Measurements from ENCODE around the gene TRNP1.
A peak's percentile ranks its signal among the peaks of the same experiment; 100 is the strongest.
"Not testable (repeated sequence)": the region's sequence is repeated elsewhere in the genome, so short reads cannot be mapped to it uniquely, and the experiment has no call there.

TRNP1 gene

GRCh38 chr1:26993237-26994019 lies at the start of gene TRNP1:
TRNP1 (plus strand) TSS chr1:26993692; CDS start chr1:26993787, 95 bp downstream.
- in situ Hi-C loops (cut with MboI; ENCODE audit: low pct_unique_long_range_greater_than_20kb, low sequenced_read_pairs): no loop called here
- DNase-seq: peak; percentile 73

GRCh38 chr1:26945138-26945537 lies 48.4 kb upstream of the TRNP1 start:
- no peak for DNase-seq
- in situ Hi-C loops (cut with MboI; ENCODE audit: low pct_unique_long_range_greater_than_20kb, low sequenced_read_pairs): no loop called here

- in situ Hi-C loops (cut with MboI; ENCODE audit: low pct_unique_long_range_greater_than_20kb, low sequenced_read_pairs): no loop called here
- no peak for DNase-seq
Observed at GRCh38 chr1:26945728-26946127, 47.8 kb upstream of the TRNP1 start.

- in situ Hi-C loops (cut with MboI; ENCODE audit: low pct_unique_long_range_greater_than_20kb, low sequenced_read_pairs): no loop called here
- no peak for DNase-seq
Observed at GRCh38 chr1:26946270-26946669, 47.2 kb upstream of the TRNP1 start.

GRCh38 chr1:26948725-26949057 lies 44.8 kb upstream of the TRNP1 start:
- in situ Hi-C loops (cut with MboI; ENCODE audit: low pct_unique_long_range_greater_than_20kb, low sequenced_read_pairs); DNase-seq: not testable (repeated sequence)

GRCh38 chr1:26949266-26949925 lies 44.1 kb upstream of the TRNP1 start:
- no peak for DNase-seq
- in situ Hi-C loops (cut with MboI; ENCODE audit: low pct_unique_long_range_greater_than_20kb, low sequenced_read_pairs): no loop called here

GRCh38 chr1:26949926-26950319 lies 43.6 kb upstream of the TRNP1 start:
- in situ Hi-C loops (cut with MboI; ENCODE audit: low pct_unique_long_range_greater_than_20kb, low sequenced_read_pairs): no loop called here
- no peak for DNase-seq

- no peak for DNase-seq
- in situ Hi-C loops (cut with MboI; ENCODE audit: low pct_unique_long_range_greater_than_20kb, low sequenced_read_pairs): no loop called here
Observed at GRCh38 chr1:26950602-26951001, 42.9 kb upstream of the TRNP1 start.

GRCh38 chr1:26951216-26951615 lies 42.3 kb upstream of the TRNP1 start:
- in situ Hi-C loops (cut with MboI; ENCODE audit: low pct_unique_long_range_greater_than_20kb, low sequenced_read_pairs): no loop called here
- DNase-seq: no peak

- in situ Hi-C loops (cut with MboI; ENCODE audit: low pct_unique_long_range_greater_than_20kb, low sequenced_read_pairs): no loop called here
- no peak for DNase-seq
Observed at GRCh38 chr1:26951821-26952497, 41.5 kb upstream of the TRNP1 start.

GRCh38 chr1:26953374-26953773 lies 40.1 kb upstream of the TRNP1 start:
- in situ Hi-C loops (cut with MboI; ENCODE audit: low pct_unique_long_range_greater_than_20kb, low sequenced_read_pairs): no loop called here
- no peak for DNase-seq

- in situ Hi-C loops (cut with MboI; ENCODE audit: low pct_unique_long_range_greater_than_20kb, low sequenced_read_pairs): no loop called here
- no peak for DNase-seq
Observed at GRCh38 chr1:26956321-26956720, 37.2 kb upstream of the TRNP1 start.

- in situ Hi-C loops (cut with MboI; ENCODE audit: low pct_unique_long_range_greater_than_20kb, low sequenced_read_pairs): no loop called here
- no peak for DNase-seq
Observed at GRCh38 chr1:26957306-26957705, 36.2 kb upstream of the TRNP1 start.

GRCh38 chr1:26959270-26959669 lies 34.2 kb upstream of the TRNP1 start:
- DNase-seq: no peak
- in situ Hi-C loops (cut with MboI; ENCODE audit: low pct_unique_long_range_greater_than_20kb, low sequenced_read_pairs): no loop called here

- in situ Hi-C loops (cut with MboI; ENCODE audit: low pct_unique_long_range_greater_than_20kb, low sequenced_read_pairs): no loop called here
Observed at GRCh38 chr1:26959722-26960624, 33.5 kb upstream of the TRNP1 start, which contains the start of gene KDF1. KDF1 (minus strand) TSS chr1:26960468; CDS start chr1:26952380, 8,088 bp downstream.

GRCh38 chr1:26960625-26960966 lies 32.9 kb upstream of the TRNP1 start:
- in situ Hi-C loops (cut with MboI; ENCODE audit: low pct_unique_long_range_greater_than_20kb, low sequenced_read_pairs): no loop called here
- no peak for DNase-seq

More at GRCh38 chr1:26959722-26960624, 33.5 kb upstream of the TRNP1 start, which contains the start of gene KDF1:
- no peak for DNase-seq

GRCh38 chr1:26961826-26962225 lies 31.7 kb upstream of the TRNP1 start:
- no peak for DNase-seq
- in situ Hi-C loops (cut with MboI; ENCODE audit: low pct_unique_long_range_greater_than_20kb, low sequenced_read_pairs): no loop called here

- in situ Hi-C loops (cut with MboI; ENCODE audit: low pct_unique_long_range_greater_than_20kb, low sequenced_read_pairs): no loop called here
- DNase-seq: no peak
Observed at GRCh38 chr1:26965213-26965612, 28.3 kb upstream of the TRNP1 start.

- DNase-seq: no peak
- in situ Hi-C loops (cut with MboI; ENCODE audit: low pct_unique_long_range_greater_than_20kb, low sequenced_read_pairs): no loop called here
Observed at GRCh38 chr1:26965628-26966027, 27.9 kb upstream of the TRNP1 start.
